ENCODE results near the gene OR2H1.

OR2H1 gene

DNA sequence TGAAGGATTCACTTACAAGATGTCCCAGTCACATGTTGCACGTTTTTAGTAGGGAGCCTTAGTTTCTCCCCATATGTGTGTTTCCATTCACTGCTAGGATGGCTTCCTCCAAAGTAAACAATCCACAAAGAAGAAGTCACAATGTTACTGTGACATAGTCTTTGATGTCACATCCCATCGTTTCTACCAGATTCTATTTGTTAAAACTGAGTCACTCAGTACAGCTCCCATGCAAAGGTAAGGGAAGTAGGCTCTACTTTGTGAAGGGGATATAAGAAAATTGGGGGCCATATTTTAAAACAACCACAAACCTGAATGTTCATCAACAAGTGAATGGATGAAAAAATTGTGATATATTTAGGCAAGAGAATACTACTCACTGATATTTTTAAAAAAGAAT, at the start of gene OR2H1, which contains the start of gene OR11A1:
Gene OR2H1 (plus strand): TSS at position 185 of the 400 bp plus-strand sequence. CDS start 4,615 bp downstream, outside the sequence.
Gene OR11A1 (minus strand): TSS at position 101 of the 400 bp plus-strand sequence. CDS start 29,430 bp downstream, outside the sequence.
- Histone ChIP-seq H3K27me3 (ENCODE audit: insufficient read depth, poor library complexity, severe bottlenecking) (no peaks in the 10 kb centered on the region), H3K4me1 (ENCODE audit: insufficient read depth, poor library complexity, severe bottlenecking) (no peaks in the 10 kb centered on the region), H3K9me3 (ENCODE audit: severe bottlenecking) (no peaks in the 10 kb centered on the region), H3K36me3 (ENCODE audit: low read depth) (no peaks in the 10 kb centered on the region), H3K4me3 (ENCODE audit: severe bottlenecking) (no peak within 1 kb of the TSS), H3K27ac (ENCODE audit: poor library complexity, severe bottlenecking) (no peak within 1 kb of the TSS)
- no peak for ATAC-seq (ENCODE audit: low read depth)
- TF ChIP-seq, protein P1, sequence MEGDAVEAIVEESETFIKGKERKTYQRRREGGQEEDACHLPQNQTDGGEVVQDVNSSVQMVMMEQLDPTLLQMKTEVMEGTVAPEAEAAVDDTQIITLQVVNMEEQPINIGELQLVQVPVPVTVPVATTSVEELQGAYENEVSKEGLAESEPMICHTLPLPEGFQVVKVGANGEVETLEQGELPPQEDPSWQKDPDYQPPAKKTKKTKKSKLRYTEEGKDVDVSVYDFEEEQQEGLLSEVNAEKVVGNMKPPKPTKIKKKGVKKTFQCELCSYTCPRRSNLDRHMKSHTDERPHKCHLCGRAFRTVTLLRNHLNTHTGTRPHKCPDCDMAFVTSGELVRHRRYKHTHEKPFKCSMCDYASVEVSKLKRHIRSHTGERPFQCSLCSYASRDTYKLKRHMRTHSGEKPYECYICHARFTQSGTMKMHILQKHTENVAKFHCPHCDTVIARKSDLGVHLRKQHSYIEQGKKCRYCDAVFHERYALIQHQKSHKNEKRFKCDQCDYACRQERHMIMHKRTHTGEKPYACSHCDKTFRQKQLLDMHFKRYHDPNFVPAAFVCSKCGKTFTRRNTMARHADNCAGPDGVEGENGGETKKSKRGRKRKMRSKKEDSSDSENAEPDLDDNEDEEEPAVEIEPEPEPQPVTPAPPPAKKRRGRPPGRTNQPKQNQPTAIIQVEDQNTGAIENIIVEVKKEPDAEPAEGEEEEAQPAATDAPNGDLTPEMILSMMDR (IDR thresholded peaks at IDR 0.05; ENCODE audit: poor library complexity, severe bottlenecking): no peak
- no peak for DNase-seq (ENCODE audit: low spot score)

DNA sequence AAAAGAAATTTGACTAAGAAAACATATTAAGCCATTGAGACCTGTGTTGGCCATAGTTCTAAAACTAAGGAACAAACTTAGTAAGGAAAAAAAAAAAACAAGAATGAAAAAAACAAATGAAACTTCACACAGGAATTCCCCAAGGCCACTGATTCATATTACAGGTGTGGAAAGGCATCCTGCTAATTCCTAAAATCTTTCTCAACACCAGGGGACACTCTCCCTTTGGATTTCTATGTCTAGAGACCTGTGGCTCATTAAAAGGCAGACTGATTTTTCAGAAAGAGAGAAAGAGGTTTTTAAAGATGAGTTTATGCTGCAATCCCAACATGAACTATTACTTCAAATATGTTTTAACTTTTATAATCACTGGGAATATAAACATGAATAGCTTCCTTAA, 42.4 kb upstream of the OR2H1 start, which contains the start of gene OR12D1:
Gene OR12D1 (plus strand): TSS at position 341 of the 400 bp plus-strand sequence.
- DNase-seq (ENCODE audit: low spot score) (no peak), ATAC-seq (ENCODE audit: low read depth) (peak; percentile 64; the same call in 2 of the 3 replicates)
- H3K9me3 ChIP-seq (ENCODE audit: severe bottlenecking): peaks cover 3% of the 10 kb centered on the region
- no peaks in the 10 kb centered on the region for H3K36me3 ChIP-seq (ENCODE audit: low read depth)
- no peaks in the 10 kb centered on the region for H3K4me1 ChIP-seq (ENCODE audit: insufficient read depth, poor library complexity, severe bottlenecking)
- no peak within 1 kb of the TSS for H3K27ac ChIP-seq (ENCODE audit: poor library complexity, severe bottlenecking)
- H3K27me3 ChIP-seq (ENCODE audit: insufficient read depth, poor library complexity, severe bottlenecking): peaks cover 9% of the 10 kb centered on the region
- no peak within 1 kb of the TSS for H3K4me3 ChIP-seq (ENCODE audit: severe bottlenecking)
- TF ChIP-seq, protein P1 (IDR thresholded peaks at IDR 0.05; ENCODE audit: poor library complexity, severe bottlenecking): peak; percentile 38

GRCh38 chr6:29419516-29419915, 37.4 kb upstream of the OR2H1 start:
- TF ChIP-seq, protein P1 (IDR thresholded peaks at IDR 0.05; ENCODE audit: poor library complexity, severe bottlenecking): no peak
- Histone ChIP-seq H3K4me1 (ENCODE audit: insufficient read depth, poor library complexity, severe bottlenecking) (no peaks in the 10 kb centered on the region), H3K27me3 (ENCODE audit: insufficient read depth, poor library complexity, severe bottlenecking) (peaks cover 22% of the 10 kb centered on the region), H3K27ac (ENCODE audit: poor library complexity, severe bottlenecking) (no peak overlapping the region), H3K9me3 (ENCODE audit: severe bottlenecking) (no peaks in the 10 kb centered on the region), H3K36me3 (ENCODE audit: low read depth) (no peaks in the 10 kb centered on the region), H3K4me3 (ENCODE audit: severe bottlenecking) (no peak overlapping the region)
- DNase-seq (ENCODE audit: low spot score): no peak
- no peak for ATAC-seq (ENCODE audit: low read depth)

GRCh38 chr6:29424168-29424567, 32.8 kb upstream of the OR2H1 start:
- TF ChIP-seq, protein P1 (IDR thresholded peaks at IDR 0.05; ENCODE audit: poor library complexity, severe bottlenecking): no peak
- no peaks in the 10 kb centered on the region for H3K9me3 ChIP-seq (ENCODE audit: severe bottlenecking)
- no peak for ATAC-seq (ENCODE audit: low read depth)
- H3K4me3 ChIP-seq (ENCODE audit: severe bottlenecking): no peak overlapping the region
- DNase-seq (ENCODE audit: low spot score): no peak
- H3K36me3 ChIP-seq (ENCODE audit: low read depth): no peaks in the 10 kb centered on the region
- no peak overlapping the region for H3K27ac ChIP-seq (ENCODE audit: poor library complexity, severe bottlenecking)
- peaks cover 27% of the 10 kb centered on the region for H3K27me3 ChIP-seq (ENCODE audit: insufficient read depth, poor library complexity, severe bottlenecking)
- no peaks in the 10 kb centered on the region for H3K4me1 ChIP-seq (ENCODE audit: insufficient read depth, poor library complexity, severe bottlenecking)

DNA sequence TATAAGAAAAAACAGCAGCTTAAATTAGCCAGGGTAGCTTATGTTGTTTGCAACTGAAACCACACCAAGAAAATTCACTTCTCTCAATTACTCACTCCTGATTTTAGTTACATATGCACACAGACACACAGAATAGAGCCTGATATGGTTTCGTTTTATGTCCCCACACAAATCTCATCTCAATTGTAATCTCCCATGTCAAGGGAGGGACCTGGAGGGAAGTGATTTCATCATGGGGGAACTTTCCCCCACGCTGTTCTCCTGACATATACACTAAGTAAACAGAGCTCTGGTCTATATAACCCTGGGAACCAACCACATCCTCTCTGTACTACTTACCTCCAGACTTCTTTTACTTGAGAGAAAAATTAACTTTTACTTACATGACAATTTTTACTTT, 32.4 kb upstream of the OR2H1 start:
- H3K27me3 ChIP-seq (ENCODE audit: insufficient read depth, poor library complexity, severe bottlenecking): peaks cover 27% of the 10 kb centered on the region
- no peaks in the 10 kb centered on the region for H3K36me3 ChIP-seq (ENCODE audit: low read depth)
- TF ChIP-seq, protein P1 (IDR thresholded peaks at IDR 0.05; ENCODE audit: poor library complexity, severe bottlenecking): no peak

More for the DNA sequence above, 32.4 kb upstream of the OR2H1 start:
- Histone ChIP-seq H3K27ac (ENCODE audit: poor library complexity, severe bottlenecking) (no peak overlapping the region), H3K4me3 (ENCODE audit: severe bottlenecking) (no peak overlapping the region), H3K9me3 (ENCODE audit: severe bottlenecking) (no peaks in the 10 kb centered on the region), H3K4me1 (ENCODE audit: insufficient read depth, poor library complexity, severe bottlenecking) (no peaks in the 10 kb centered on the region)
- ATAC-seq (ENCODE audit: low read depth): no peak
- no peak for DNase-seq (ENCODE audit: low spot score)

Data from RWPE2 (cell line).